DMS153 (cell line): ENCODE measurements around the gene CEP19.
A peak's percentile ranks its signal among the peaks of the same experiment; 100 is the strongest.

Experiments used
- DNase-seq: peaks from one replicate; lab custom pipeline; 2025; lab: John Stamatoyannopoulos, UW

Gene CEP19

DNA sequence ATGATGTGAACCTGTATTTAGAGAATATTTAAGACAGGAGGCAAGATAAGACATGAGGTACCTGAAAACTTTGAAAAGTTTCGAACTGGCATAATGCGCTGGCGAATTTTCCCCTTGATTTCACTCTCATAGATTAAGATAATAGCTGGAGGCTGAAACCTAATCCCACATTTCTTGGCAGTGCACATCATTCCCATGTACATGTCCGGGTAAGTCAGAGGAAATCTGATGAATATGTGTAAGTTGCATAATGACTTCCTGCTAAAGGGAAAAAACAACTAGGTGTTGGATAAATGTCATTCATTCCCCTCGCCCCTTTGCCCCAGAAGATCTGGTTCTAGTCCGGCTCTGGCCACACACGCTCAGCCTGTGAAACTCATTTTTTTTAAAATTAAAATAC lies 3.6 kb downstream of the CEP19 start:
- DNase-seq = no peak

DNA sequence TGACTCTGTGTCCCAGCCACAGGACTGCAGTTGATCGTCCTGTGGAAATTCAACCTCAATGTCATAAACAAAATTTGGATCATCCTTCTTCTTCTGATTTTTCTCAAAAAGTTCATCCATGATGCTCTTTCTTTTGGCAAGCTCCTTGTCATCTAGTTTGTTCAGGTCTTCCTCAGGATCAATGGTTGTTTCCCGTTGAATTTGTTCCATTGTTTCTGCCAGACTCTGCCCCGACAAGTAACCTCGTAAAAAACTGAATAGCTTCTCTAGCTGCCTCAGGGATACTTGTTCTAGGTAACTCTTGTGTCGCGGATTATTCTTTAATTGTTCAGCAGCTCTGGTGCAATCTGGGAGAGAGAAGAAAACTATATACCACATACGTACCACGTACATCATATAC lies 4.5 kb downstream of the CEP19 start:
- DNase-seq = no peak

DNA sequence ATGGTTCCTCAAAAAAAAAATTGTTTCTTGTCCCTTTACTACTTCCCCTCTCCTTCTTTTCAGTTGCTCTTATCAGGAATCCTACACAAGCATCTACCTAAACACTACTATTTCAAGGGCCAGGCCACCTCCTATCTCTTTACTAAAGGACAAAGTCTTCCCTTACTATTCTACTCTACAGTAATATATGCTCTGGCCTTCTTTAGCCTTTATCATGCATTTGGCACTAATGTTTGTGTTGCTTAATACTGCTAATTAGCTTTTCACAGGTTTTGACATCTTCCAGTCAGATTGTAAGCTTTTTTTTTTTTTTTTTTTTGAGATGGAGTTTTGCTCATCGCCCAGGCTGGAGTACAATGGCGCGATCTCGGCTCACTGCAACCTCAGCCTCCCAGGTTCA lies 5.3 kb downstream of the CEP19 start:
- DNase-seq = no peak

DNA sequence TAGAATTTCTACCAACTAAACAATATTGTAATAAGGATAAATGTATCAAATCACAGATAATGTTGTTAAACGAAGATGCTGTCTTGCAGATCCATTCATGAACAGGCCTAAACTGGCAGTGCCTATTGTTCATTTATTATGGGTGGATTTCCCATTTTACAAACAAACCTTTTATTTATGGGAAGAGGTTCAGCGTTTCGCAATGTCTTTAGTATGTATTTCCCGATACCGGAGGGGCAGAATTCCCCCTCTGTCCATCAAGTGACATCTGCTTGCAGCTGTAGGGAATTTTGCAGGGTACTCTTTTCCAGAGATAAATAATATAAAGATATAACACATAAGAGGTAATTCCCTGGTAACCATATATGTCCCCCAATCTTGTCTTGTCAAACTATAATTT lies 5.7 kb downstream of the CEP19 start:
- no peak for DNase-seq

DNA sequence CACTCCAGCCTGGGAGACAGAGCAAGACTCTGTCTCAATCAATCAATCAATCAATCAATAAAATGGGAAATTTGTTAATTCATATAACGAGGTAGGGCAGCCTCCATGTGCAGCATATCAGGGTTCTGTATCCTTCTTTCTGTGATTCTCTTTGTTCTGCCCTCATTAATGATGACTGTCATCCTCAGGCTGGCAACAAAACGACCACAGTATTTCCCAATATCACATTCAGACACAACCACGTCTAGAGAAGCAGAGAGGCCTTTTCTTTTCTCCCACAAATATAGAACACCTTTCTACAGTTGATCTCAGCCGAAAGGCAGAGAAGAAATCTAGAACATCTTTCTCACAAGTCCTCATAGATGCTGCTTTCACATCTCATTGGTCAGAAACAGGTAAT lies 11.2 kb downstream of the CEP19 start:
- DNase-seq = no peak

DNA sequence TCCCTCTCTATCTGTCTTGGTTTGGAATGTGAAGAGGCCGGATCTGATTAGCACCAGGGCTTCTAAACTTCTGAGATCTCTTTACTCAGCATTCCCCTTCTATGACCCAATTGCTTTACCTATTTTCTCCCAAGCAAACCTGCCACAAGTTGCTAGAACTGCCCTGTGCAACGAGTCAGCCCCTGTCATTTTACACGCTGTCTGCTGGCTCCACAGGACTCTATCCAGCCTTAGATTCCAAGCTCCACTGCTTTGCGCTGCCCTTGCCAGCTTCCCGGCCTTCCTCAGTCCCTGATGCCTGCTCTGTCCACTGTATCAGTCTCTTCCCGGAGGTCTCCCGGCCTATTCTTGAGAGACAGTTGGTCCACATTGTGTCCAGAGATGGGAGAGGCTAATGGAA lies 12.3 kb downstream of the CEP19 start:
- DNase-seq = no peak

DNA sequence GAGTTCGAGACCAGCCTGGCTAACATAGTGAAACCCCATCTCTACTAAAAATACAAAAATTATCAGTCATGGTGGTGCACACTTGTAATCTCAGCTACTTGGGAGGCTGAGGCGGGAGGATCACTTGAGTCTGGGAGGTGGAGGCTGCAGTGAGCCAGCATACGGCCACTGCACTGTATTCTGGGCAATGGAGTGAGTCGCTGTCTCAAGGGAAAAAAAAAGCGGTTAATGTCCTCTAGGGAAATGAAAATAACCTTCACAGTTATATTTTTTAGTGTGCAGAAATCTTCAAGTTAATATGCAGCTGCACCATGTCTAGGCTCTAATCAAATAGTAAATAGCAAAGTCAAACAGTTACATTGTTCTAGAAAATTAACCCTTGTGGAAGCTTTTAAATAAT lies 14.8 kb downstream of the CEP19 start:
- DNase-seq = no peak

DNA sequence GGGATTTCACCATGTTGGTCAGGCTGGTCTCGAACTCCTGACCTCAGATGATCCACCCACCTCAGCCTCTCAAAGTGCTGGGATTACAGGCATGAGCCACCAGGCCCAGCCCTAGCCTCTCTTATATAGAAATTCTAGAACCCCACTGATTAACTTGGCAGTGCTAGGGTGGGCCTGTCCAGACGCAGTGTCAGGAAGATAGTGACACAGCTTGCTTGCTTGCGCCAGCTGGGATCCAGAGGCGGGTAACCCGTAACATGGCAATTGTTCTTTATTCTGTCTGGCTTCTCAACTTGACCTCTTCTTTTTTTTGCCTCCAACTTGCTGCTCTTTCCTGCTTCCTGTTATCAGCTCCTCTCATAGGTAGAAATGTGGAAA lies 16.2 kb downstream of the CEP19 start:
- no peak for DNase-seq

DNA sequence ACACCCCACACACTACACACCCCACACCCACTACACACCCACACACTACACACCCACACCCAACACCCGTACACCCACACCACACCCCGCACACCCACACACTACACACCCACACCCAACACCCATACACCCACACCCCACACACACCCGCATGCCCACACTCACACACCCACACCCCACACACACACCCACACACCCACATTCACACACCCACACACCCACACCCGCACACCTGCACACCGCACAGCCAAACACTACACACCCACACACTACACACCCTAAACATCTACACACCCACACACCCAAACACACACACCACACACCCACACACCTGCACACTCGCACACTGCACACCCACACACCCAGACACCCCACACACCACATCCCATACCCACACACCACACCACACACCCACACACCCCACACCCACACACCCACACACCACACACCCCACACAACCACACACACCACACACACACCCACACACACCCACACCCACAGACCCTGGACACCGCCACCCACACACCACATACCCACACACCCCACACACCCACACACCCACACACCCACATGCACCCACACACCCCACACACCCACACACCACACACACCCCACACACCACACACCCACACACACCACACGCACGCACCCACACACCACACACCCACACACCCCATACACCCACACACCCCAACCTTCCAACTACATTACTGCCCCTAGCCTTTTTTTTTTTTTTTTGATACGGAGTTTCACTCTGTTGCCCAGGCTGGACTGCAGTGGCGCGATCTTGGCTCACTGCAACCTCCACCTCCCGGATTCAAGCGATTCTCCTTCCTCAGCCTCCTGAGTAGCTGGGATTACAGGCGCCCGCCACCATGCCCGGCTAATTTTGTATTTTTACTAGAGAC lies 16.9 kb downstream of the CEP19 start:
- no peak for DNase-seq

DNA sequence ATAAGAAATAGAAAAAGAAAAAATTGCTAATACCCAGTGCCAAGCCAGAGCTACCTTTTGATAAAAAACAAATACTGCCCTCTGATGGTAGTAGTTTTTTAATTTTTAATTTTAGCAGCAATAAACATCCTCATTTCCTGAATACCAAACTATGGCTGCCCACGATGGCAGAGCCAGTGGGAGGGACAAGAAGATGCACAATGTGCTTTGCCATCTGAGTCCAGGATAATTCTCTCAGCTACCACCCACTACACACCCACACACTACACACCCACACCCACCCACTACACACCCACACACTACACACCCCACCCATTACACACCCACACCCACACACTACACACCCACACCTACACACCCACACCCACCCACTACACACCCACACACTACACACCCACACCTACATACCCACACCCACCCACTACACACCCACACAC lies 17.8 kb downstream of the CEP19 start:
- no peak for DNase-seq

DNA sequence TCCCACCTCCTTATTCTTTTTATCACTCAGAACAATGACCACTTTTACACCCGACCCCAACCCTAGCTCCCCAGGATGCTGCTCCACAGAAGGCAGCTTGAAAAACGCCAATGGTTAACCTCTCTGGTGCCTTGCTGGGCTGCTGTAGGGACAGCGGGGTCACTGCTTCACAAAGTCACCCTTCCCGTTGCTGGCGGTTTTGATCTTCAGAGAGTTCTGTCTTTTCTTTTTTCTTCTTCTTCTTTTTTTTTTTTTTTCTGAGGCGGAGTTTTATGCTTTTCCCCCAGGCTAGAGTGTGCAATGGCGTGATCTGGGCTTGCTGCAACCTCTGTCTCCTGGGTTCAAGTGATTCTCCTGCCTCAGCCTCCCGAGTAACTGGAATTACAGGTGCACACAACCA lies 20.7 kb downstream of the CEP19 start:
- DNase-seq = no peak

DNA sequence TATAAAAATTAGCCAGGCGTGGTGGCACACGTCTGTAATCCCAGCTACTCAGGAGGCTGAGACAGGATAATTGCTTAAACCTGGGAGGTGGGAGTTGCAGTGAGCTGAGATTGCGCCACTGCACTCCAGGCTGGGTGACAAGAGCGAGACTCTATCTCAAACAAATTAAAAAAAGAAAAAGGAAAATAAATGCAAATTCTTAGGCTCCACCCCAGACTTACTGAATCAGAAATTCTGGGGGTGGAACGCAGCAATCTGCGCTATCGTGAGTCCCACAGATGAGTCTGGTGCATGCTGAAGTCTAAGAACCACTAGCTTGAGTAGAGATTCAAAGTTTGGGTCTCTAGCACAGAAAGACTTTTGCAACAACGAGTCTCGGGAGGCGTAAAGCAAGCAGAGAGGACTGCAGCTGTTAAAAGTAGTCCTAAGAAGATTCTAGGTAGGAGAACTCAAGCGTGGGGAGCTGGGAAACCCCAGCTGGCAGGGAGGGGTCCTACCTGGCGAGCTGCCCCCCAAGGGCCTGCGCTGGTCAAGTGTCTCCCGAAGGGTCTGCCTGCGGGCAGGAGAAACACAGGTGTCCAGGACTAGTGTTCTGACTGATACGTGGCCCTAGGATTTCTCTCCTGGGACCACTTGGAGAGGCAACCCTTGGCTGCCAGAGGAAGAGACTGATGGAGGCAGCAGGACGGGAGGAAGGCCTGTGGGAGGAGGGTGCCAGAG lies 21.9 kb downstream of the CEP19 start:
- no peak for DNase-seq

DNA sequence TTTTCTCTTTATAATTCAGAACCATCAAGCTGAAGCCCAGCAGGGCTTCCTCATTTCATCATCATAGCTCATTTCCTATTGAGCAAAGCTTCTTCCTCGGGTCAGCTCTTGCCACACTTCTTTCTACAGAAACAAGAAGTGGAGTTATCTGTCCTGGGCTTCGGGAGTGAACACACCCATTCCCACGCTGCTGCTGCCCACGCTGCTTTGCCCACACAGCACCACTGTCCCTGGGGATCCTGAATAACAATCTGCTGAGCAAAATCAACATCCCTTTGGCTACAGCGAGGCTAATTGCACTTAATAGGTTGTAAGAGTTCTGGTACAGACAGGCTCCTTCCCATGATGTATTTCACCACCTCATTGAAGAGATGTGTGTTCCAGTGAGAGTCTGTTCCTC lies 23.7 kb downstream of the CEP19 start:
- DNase-seq = peak; percentile 4

DNA sequence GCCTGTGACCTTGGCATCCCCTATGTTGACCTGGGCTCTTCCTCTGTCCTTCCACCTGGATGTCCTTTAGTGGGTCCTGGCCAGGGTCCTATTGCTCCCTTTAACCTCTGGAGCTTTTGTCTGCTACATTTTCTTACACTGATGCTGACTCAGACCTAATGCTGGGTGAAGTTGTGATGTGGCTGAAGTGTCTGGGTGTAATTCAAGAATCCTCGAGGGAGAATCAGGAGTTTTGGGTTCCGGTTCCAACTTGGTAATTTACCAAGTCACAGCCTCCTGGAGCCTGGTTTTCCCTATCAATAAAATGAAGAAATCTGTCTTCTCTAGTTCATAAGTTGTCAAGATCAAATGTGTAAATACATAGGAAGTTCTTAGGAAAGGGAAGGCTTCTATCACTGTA lies 25.6 kb downstream of the CEP19 start:
- DNase-seq = no peak

DNA sequence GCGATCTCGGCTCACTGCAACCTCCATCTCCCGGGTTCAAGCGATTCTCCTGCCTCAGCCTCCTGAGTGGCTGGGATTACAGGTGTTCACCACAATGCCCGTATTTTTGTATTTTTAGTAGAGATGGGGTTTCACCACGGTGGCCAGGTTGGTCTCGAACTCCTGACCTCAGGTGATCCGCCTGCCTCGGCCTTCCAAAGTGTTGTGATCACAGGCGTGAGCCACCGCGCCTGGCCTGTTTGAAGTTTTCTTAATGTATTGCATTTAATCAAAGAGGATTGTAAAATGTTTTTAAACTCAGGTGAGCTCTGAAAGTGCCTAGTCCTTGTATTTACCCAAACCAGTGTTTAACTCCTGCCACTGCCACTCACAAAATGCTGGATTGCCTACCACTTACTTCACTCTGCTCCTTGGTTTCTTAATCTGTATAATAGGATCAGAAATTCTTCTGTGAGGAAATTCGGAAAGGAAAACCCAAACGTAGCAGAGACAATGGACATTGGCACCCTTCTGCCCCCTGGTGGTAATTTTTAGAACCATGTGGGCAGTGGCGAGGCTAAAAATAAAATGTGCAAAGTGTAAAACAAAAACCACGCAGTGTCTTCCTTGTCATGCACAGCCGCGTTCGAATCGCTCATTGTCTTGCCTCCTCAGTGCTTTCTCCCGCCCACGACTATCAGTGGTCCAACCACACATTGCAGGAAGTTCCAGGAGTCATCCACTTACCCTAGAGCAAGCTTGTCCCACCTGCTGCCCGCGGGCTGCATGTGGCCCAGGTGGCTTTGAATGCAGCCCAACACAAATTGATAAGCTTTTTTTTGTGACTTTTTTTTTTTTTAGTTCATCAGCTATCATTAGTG lies 27.3 kb downstream of the CEP19 start:
- DNase-seq = peak; percentile 53

DNA sequence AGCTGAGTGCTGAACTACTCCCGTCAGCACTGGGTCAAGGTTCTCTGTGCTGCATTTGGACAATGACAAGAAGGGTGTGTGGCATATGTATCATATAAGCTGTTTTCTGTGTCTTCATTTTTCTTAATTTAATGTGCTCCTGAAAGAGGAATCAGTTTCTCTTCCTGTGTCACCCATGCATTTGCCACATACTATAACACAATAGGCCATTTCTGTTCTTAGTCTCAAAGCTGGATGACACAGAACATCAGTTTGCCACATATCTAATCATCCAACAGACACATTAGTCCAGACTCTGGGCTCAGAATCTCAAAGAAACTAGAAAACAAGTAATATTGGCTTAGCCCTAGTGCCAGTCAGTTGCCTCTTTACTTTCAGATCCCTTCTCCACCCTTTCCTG lies 34.1 kb downstream of the CEP19 start:
- DNase-seq = no peak

DNA sequence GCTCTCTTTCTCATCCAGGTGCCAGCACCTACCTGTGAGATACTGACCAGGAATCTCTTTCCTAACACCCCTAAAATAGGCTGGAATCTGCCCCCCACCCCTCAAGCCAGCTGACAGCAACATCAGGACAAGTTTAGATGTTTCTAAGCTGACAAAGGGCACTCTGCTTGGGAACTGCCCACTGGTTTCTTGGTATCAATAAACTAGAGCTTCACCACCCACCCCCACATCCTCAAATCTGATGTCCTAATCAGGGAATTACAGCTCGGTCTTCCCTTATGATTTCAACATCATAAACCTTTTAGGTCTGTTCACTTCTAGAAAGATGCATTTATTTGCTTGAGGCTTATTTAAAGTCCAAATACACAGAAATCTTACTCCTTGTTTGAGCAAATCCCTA lies 34.7 kb downstream of the CEP19 start:
- DNase-seq = no peak

DNA sequence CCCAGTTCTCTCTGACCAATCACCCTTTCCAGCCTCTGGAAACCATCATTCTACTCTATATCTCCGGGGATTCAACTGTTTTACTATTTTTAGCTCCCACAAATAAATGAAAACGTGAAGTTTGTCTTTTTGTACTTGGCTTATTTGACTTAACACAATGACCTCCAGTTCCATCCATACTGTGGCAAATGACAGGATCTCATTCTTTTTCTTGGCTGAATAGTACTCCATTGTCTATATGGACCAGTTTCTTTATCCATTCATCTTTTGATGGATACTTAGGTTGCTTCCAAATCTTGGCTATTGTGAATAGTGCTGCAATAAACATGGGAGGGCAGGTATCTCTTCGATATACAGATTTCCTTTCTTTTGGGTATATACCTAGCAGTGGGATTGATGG lies 38.4 kb downstream of the CEP19 start:
- no peak for DNase-seq

DNA sequence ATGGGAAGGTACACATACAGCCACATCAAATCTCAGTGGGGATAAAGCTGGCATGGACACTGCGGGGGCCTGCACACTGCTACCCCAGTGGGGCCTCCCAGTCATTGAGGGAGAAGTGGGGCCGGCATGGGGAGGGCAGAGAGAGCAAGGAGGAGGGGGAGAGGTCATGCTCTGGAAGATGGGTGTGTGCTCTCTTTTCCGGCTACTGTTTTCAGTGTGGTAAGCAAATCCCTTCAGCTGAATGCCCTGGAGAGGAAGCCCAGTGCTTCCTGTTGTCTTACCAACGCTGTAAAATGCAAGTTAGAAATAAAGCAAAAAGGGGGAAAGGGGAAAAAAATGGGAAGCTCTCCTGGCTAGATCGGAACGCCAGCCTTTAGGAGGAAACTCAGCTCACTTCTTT lies 41.7 kb downstream of the CEP19 start:
- no peak for DNase-seq

DNA sequence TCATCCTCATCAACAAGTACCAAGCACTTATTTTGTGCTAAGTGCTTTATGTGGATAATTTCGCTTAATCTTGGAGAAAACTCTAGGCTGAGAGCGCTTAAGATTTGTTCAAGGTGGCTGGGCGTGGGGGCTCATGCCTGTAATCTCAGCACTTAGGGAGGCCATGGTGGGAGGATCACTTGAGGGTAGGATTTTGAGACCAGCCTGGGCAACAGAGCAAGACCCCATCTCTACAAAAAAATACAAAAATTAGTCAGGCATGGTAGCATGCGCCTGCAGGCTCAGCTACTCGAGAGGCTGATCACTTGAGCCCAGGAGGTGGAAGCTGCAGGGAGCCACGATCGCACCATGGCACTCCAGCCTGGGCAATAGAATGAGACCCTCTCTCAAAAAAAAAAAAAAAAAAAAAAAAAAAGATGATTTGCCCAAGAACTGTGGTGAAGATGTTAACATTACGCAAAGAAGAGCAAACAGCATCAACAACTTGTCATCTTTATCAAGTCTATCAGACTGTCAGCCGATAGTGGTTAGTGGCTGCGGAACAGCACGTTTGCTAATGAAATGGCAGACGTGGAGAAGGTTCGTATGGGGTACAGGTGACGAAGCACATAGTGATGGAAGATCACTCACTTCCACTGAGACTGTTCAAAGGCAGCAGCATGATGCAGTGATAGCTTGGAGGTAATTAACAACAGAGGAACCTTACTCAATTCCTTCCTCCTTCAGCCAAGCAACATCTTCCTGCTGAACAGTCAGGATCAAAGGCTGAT lies 44.8 kb downstream of the CEP19 start:
- no peak for DNase-seq

DNA sequence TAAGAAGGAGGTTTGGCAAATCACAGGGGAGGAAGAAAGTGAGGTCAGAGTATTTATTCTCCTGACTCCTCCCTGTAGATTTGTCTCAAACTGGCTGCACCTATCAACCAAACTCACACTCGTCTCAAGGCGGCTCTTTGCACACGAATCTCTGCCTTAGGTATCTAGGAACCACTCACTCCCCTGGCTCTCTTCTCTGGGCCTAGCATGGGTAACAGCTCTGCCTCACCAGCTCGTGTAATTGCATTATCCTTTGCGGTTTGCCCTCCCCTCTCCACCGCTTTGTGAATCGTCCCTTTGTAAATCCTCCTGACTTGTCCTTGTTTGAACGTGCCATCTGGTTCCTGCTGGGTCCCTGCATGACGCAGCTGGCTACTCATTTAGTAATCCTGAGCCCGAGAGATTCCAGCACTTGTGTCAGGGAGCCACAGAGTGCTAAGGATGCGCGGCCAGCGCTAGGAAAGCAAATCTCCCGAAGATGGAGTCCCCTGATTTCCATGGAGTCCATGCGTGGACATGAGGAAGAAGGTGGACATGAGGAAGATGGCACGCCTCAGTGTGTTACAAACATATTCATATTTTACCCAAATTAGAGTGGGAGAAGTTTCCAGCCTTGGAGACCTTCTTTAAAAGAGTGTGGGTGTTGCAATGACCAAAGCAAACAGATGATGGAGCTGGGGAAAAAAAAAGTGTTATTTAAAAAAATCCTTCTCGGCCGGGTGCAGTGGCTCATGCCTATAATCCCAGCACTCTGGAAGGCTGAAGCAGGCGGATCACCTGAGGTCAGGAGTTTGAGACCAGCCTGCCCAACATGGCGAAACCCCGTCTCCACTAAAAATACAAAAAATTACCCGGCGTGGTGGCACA lies 45.8 kb downstream of the CEP19 start:
- DNase-seq = peak; percentile 91
